Measurements from ENCODE around the gene LGALS8.
"Not testable (repeated sequence)": the region's sequence is repeated elsewhere in the genome, so short reads cannot be mapped to it uniquely, and the experiment has no call there.

The LGALS8 gene

DNA sequence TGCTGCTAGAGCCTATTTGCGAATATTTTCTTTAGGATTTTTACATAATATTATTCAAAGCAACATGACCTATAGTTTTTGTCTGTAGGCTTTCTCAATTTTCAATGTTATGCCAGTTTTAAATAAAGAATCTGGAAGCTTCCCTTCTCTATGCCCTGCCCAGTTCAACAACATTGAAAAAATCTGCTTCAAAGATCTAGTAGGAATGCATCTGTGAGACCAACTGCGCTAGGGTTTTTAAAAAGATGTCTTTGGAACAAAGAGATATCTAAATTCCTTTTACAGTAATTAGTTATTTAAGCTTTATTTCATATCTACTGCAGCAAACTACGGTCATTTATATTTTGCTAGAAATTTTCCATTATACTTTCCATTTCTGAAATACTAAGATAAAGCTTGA is 54.9 kb downstream of the LGALS8 start:
- FAIRE-seq = no peak
- no peak for DNase-seq (ENCODE audit: insufficient read length, low spot score)

DNA sequence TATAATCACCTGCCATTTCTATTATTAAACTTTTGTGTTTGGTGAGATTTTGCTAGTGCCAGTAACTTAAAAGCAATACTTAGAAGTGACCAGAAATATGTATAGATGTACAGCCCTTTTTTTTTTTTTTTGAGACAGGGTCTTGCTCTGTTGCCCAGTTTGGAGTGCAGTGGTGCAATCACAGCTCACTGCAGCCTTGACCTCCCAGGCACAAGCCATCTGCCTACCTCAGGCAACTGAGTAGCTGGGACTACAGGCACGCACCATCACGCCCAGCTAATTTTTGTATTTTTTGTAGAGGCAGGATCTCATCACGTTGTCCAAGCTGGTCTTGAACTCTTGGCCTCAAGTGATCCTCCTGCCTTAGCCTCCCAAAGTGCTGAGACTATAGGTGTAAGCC is 56.6 kb downstream of the LGALS8 start:
- not testable (repeated sequence) for FAIRE-seq; DNase-seq (ENCODE audit: insufficient read length, low spot score)

DNA sequence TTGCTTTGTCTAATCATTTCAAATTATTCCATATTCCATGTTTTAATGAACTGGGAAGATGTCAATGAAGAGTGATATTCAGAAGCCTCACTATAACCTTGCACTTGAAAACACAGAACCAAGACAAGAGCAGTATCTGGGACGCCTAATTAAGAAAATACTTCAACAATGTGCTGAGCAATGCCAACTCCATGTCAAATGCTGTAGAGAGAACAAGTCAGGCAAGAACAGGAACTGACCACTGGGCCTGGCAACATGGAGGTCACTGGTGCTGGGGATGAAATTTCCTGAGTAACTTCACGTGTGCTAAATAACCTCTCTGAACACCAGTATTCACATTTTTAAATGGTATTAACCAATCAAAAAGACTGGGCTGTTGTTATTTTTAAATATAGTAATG is 57.7 kb downstream of the LGALS8 start:
- DNase-seq (ENCODE audit: insufficient read length, low spot score) (no peak), FAIRE-seq (no peak)

DNA sequence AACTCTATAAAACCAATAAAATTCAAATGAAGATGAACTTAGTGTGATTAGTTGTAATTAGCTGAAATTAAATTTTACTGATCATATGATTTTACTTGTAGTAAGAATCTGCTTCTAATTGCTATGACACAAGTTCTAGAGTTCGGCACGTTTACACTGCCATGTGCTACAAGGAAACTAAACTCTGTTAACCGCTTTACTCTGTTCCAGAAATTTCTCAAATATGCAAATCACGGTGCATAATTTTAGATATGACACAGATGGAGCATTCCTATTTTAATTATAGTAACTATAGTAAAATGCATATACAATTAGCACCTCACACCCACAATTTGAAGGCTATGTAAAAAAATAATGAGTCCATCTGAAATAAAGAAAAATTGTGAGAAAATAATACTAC is 65.7 kb downstream of the LGALS8 start:
- DNase-seq (ENCODE audit: insufficient read length, low spot score) = no peak
- no peak for FAIRE-seq

DNA sequence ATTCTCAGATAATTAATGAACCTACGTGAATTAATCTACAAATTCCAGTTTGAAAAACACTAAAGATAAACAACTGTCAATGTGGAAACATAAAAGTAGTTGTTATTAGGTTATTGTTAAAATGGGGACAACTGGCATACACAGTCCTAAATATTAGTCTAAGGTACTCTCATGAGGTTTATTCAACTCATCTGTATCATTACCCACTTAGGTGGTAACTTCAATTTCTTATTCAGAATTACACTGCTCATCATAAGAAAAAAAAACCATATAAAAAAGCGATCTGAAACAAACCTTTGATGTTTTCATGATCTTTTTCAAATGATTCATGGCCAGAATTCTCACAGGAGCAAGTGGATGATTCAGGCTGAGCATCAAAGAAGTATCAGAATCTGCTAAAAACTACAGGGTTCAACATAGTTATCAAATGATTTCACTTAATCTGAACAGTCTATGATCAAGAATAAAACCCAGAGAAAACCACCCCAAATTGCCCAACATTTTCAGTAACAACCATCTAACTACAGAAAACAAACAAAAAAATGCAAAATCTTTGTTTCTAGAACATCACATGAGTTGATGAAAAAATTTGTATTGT is 66.9 kb downstream of the LGALS8 start:
- DNase-seq (ENCODE audit: insufficient read length, low spot score) = no peak
- no peak for FAIRE-seq

DNA sequence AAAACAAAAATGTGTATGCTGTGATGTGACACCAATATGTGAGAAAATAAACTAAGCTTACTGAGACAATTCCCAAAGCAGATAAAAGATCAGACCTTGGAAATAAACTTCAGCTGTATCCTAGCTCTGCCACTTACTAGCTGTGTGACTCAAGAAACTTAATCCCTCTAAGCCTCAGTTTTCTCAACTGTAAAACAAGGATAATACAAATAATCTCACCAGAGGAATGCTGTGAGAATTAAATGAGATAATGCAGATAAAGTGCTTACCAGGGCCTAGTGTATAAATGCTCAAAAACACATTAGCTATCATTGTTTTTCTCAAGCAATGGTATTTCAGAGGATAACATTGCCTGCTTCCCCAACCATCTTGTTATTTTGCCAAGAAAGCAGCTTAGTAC is 78.4 kb downstream of the LGALS8 start:
- DNase-seq (ENCODE audit: insufficient read length, low spot score) (no peak), FAIRE-seq (no peak)
